HG03095 (cell line): ENCODE data around the gene PPP2R2B.

Experiments
- ATAC-seq: cut with Tn5 transposase; IDR thresholded peaks from one replicate; pipeline ENCODE4 v1.9.1; 2021; ENCODE audit warnings: moderate library complexity; ENCODE audit not compliant: unreplicated experiment

The PPP2R2B gene

DNA sequence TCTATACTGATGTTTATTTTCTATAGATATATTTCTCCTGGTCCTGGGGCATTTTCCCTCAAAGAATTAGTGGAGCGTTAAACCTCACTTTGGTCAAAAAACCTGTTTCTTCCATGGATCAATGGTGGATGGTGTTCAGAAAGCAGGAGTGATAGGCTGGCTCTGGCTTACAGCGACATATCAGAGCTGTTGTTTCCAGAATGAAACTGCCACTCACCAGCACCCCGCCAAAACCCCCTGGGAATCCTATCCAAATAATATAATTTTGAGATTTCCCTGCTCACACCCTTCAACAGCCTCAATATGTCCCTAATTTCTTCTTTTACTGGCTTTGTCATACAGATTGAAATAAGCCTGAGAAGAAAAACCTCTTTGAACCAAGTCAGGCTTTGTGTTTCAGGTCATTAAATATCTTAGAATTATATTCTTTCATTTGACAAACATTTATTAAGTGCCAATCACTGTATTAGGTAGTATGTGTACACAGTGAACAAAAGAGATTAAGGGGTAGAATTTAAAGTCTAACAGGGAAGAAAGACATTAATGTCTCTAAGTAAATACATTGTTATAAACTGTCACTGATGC lies 218.1 kb downstream of the PPP2R2B start:
- no peak for ATAC-seq

- no peak for ATAC-seq
Observed at GRCh38 chr5:146659961-146660360, 218.6 kb downstream of the PPP2R2B start.

DNA sequence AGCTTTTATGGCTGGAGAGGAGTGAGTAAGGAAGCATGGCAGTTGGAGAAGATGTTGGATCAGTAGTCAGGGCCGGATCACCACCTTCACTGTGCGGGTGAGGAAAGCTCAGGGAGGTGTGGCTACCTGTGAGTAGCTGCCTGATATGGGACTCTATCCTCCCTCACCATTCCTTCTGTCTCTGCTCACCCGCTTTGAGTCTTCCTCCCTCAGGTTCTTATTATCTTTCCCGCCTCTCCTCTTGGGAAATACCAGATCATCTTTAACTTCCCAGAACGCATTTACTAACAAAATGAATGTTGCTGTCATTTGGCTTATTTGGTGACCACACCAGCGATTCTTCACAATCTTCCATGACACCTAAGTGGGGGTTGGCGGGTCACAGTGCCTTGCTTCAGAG lies 221.9 kb downstream of the PPP2R2B start:
- no peak for ATAC-seq

- no peak for ATAC-seq
Observed at GRCh38 chr5:146653560-146653959, 225.0 kb downstream of the PPP2R2B start.

- no peak for ATAC-seq
Observed at GRCh38 chr5:146652547-146652946, 226.0 kb downstream of the PPP2R2B start.

DNA sequence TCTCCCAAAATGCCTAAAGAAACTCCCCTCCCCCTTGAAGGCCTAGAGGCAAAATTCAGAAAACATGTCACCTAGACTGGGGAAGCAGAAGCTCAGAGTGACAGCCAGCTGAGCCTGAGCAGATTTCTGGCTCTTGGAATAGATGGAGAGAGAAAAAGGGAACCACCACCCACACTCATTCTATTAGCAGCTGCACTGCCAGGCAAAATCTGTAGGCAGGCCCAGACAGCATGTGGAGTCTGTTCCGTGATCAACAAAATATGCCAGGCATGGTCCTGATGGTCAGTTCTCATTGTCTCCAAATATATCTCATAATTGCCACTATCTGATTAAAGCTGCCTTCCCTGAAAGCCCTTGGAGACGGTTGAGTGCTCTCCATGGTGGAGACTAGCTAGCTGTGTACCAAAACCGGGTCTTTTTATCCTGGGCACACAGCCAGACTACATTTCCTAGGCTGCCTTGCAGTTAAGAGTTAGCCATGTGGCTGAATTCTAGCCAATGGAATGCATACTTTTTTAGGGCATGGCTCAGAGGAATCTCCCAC lies 230.8 kb downstream of the PPP2R2B start:
- ATAC-seq, result no peak

GRCh38 chr5:146646441-146646840 lies 232.1 kb downstream of the PPP2R2B start:
- ATAC-seq, result no peak

DNA sequence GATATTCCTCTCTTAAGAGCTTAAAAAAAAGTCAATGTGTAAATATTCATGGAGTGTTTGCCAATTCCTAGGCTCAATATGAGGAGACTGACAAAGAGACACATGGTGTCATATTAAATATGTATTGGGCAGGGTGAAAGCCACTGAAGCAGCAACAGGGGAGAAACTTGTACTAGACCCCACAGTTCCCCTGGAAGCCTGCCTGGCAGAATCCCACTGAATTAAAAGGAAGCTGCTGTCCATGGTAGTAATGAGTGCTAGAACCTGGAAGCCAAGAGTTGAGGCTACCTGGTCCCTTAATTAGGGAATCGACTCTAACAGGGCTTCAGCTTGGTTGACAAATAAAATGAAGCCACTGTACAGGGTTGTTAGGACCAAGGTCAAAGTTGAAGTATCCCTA lies 233.2 kb downstream of the PPP2R2B start:
- ATAC-seq, result no peak

DNA sequence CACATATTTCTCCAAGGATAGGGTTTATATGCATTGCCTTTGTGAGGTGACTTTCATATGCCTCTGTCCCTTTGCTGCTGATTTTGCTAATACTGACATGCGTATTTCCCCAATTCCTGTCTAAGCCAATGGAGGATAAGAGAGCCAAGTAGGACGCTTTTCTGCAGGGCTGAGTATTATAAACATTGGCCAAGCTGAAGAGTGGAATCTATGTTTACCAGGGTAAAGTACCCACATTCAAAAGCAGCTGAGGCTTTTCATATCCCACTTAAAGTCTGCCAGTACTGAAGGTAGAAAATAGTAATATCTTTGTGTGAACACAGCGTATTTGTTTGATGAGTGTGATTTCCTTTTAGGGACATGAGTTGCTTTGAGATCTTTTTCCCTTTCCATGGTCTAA lies 233.7 kb downstream of the PPP2R2B start:
- no peak for ATAC-seq

GRCh38 chr5:146643776-146644175 lies 234.8 kb downstream of the PPP2R2B start:
- no peak for ATAC-seq

DNA sequence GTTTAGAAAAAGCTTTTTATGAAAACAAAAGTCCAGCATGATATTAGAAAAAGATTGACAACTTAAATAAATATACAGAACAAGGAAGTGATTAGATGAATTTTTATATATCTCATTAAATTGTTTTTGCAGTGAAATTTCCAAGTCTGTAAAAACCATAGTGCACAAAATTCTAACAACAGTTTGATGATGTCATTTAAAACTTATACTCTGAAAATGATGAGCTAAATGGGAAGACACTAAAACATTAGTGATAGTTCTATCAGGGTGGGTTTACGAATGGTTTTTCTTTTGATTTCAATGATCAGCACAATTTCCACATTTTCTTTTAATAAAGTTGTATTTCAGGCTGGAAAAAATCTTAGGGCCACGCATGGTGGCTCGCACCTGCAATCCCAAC lies 236.1 kb downstream of the PPP2R2B start:
- no peak for ATAC-seq

DNA sequence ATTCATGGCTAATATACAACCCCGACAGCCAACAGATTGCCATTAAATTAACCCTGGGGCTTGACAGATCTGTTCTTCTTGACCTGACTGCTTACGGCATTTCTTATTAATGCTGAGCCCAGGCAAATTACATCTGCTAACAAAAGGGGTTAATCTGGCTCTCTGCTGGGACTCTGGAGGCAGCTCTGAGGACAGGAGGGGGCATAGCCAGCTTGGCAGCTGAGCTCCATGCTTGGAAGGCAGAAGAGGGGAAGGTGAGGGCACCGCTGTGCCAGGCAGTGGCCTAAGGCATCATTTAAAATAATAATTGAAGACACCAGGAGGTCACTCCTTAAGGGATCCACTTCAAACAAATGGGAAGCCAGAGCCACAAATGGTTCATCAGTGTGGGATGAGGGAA lies 236.6 kb downstream of the PPP2R2B start:
- ATAC-seq, result no peak

- ATAC-seq, result no peak
Observed at GRCh38 chr5:146640285-146640896, 238.2 kb downstream of the PPP2R2B start.

DNA sequence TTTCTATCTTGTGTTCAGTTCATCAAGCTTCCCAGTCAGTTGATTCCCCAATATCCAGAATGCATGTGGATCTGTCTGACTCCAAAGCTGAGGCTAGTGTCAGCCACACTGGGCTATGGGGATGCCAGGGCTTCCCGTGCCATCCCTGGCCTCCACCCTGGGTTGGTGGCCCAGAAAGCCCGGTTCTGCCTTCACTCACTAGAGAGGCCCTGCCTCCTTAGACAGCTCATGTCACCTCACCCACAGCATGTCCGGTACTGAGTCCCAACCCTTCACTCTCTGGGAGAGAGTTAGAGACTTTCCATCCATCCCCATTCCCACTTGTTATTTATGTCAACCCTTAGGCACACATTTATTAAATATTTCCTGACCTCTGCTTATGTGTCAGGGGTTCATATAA lies 243.1 kb downstream of the PPP2R2B start:
- ATAC-seq, result no peak

- no peak for ATAC-seq
Observed at GRCh38 chr5:146633323-146633764, 245.2 kb downstream of the PPP2R2B start.

DNA sequence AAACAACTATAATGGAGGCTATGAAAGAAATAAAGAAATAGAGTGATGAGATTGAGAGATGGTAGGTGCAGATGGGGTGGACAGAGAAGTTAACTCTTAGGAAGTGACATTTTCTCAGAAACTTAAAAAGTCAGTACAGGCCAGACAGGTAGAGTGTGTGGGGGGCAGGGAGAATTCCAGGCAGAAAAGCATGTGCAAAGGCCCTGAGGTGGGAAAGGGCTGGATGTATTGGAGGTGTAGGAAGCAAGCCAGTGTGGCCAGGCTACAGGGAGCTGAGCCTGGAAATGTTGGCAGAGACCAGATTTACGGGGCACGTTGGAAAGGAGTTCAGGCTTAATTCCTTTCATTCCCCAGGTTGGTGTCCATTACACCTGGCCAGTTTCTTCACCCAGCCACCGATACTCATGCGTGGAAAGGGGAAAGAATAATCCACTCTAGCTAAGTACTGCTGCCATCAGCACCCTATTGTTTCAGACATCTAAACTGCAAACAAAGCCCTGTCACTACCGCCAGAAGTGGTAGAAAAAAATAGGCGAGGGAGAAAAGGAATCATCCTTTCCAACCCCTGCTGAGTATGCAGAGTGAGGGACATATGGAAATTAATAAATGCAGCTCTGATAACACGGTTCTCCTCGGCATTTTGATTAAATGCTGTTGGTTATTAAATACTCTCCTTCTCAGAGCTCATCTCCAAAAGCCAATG lies 245.8 kb downstream of the PPP2R2B start:
- ATAC-seq, result no peak

DNA sequence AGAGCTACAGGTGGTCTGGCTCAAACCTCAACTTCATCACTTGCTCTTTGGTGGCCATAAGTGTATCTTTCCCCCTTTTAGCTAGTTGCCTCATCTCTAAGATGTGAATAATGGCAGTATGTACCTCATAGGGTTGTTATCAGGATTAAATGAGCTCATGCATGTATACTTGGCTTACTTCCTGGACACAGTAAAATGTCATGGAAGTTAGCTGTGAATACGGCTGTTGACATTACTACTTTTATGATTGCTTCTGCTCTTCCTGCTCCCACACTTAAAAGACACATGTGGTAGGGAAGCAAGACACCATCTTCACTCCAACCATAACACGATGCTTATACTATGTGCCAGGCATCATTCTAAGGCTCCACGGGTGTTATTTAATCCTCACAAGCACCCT lies 248.1 kb downstream of the PPP2R2B start:
- no peak for ATAC-seq

DNA sequence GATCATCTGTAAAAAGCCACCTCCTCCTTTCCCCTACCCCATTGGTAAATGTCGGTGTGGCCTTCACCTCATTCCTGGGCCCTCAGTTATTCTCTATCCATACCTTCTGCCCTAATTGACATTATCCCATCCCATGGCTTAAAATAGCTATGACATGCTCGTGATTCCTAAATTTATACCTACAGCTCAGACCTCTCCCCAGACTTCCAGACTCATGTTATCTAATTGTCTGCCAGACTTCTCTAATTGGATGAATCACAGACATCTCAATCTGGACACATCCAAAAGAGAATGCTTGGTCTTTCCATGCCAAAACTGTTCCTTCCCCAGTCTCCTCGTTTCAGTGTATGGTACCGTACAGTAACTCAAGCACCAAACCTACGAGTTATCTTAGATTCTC lies 249.6 kb downstream of the PPP2R2B start:
- ATAC-seq, result no peak

DNA sequence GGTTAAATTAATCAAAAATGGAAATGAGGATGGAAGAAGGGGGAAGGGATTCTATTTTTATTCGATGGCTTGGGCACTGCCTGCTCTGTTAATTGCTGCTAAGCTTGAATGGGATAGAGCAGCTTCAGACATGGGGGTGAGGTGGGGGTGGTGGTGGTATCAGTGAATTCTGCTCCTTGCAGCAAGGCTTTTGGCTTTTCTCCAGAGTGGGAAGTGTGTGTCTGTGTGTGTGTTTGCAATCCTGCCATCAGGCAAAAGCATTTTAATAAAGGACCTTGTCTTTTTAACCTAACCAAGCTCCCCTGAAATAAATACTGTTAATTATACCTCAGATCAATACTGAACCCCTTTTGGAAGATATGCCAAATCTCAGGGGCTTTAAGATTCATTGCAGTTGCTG lies 251.6 kb downstream of the PPP2R2B start:
- no peak for ATAC-seq

DNA sequence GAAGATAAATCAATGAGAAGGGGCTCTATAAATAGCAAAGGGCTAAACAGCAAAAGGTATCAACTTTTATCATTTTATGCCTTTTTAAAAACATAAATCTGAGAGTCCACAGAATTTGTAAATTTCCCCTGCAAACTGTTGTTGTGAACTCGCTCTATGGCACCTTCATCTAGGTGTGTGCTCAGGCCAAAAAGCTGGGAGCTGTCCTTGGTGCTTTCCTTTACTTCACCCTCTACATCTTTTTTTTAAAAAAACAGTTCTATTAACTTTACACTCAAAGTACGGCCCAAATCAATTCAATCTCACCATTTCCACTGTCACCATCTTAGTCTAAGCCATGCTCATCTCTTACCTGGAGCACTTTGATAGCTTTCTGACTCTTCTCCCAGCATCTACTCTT lies 254.4 kb downstream of the PPP2R2B start:
- ATAC-seq, result no peak

GRCh38 chr5:146623666-146624065 lies 254.9 kb downstream of the PPP2R2B start:
- no peak for ATAC-seq

DNA sequence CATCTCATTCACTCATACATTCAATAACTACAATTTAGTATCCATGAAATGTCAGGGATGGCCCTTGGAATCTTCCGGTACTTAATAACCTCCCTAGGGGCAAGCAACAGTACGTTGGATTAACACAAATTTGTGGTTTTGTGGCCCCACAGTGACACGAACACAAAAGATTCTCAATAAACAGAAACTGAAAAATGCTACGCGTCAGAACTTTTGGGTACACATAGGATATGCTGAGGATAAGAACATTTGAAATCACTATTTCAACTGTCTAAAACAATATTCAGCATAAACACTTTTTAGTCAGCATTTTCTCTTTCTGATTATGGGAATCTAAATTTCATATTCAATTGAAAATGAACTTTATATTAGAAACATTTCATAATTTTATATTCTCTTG lies 255.5 kb downstream of the PPP2R2B start:
- no peak for ATAC-seq
